ENCODE measurements around the gene AHI1. TPM values are rescaled to one million over a fixed set of nuclear protein-coding genes. Genes with fewer than 3 reads are reported as not detected.

The AHI1 gene
- 3.6 and 6.1 TPM in 2 replicates for total RNA-seq

GRCh38 chr6:135497412-135498184 lies at the start of gene AHI1:
Gene AHI1, minus strand, starts transcription at chr6:135497740. Its CDS starts 5,503 bp downstream, at chr6:135492237.

